ENCODE results near the gene OR52L1.
"Not testable (repeated sequence)": the region's sequence is repeated elsewhere in the genome, so short reads cannot be mapped to it uniquely, and the experiment has no call there.

The OR52L1 gene

GRCh38 chr11:5992604-5993251, 5.9 kb upstream of the OR52L1 start:
- DNase-seq (ENCODE audit: insufficient read length) (no peak), FAIRE-seq (no peak)
- TF ChIP-seq TAF1 (IDR thresholded peaks at IDR 0.05; ENCODE audit: borderline replicate concordance, low read depth, low read length) = no peak
- TF ChIP-seq POLR2A (IDR thresholded peaks at IDR 0.05; ENCODE audit: low read depth, low read length) = no peak
- no peak for TF ChIP-seq POLR2AphosphoS5 (IDR thresholded peaks at IDR 0.05; ENCODE audit: low read depth, low read length)

DNA sequence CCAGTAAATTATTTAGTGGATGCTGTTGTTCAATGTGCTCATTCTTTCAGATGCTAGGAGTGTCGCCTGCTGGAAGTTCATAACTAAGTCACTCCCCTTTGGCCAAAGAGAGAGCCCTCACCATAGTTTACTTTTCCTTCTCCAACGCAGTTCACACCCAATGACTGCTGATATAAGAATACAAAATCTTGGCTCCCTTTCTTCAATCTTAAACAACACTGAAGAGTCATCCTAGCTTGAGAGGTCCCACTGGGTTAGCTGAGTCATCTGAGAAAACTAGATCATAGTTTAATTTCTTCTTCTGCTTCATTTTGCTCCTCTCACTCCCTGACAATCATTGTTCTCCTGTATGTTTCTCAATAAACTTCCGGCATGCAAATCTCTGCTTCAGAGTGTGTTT, 5.4 kb upstream of the OR52L1 start:
- DNase-seq (ENCODE audit: insufficient read length) (no peak), FAIRE-seq (no peak)
- TF ChIP-seq TAF1 (IDR thresholded peaks at IDR 0.05; ENCODE audit: borderline replicate concordance, low read depth, low read length) (no peak), POLR2AphosphoS5 (IDR thresholded peaks at IDR 0.05; ENCODE audit: low read depth, low read length) (no peak), POLR2A (IDR thresholded peaks at IDR 0.05; ENCODE audit: low read depth, low read length) (no peak)

DNA sequence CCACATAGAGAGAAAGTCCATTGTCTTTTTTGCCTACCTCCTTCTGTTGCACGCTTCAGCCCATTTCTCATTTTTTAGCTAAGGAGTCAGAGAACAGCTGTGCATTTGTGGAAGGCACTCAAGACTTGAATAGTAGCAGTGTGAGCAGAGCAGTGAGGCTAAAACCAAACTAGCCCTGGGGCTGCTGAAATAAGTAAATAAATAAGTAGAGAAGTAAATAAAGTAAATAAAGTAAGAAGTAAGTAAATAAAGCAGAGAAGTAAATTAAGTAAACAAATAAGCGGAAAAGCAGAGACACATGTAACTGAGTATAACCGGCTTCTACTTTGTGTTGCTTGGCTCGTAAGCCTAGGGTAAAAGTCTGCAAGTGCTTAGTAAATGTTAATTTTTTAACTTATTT, 2.4 kb upstream of the OR52L1 start:
- FAIRE-seq = no peak

DNA sequence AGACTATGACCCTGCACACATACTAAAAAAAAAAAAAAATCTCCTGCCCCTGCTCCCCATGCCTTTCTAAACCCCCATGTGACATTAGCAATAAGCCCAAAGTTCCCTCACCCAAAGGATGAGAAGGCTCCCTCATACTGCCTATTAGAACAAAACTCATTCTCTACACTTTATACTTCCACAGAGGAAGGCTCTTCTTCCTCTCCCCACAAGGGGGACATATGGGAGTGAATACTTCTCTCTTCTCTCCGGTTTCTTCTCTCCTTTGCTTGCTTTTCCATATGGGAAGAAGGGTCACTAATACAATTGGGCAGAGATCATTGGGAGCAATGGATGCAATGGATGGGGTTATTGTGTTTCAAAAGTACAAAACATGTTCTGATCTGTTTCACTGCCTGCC, 3.3 kb downstream of the OR52L1 start:
- DNase-seq (ENCODE audit: insufficient read length) (no peak), FAIRE-seq (no peak)
- TF ChIP-seq POLR2AphosphoS5 (IDR thresholded peaks at IDR 0.05; ENCODE audit: low read depth, low read length) = no peak
- TF ChIP-seq TAF1 (IDR thresholded peaks at IDR 0.05; ENCODE audit: borderline replicate concordance, low read depth, low read length) = no peak
- TF ChIP-seq POLR2A (IDR thresholded peaks at IDR 0.05; ENCODE audit: low read depth, low read length) = no peak

More for the DNA sequence above, 2.4 kb upstream of the OR52L1 start:
- TF ChIP-seq POLR2AphosphoS5 (IDR thresholded peaks at IDR 0.05; ENCODE audit: low read depth, low read length) (no peak), TAF1 (IDR thresholded peaks at IDR 0.05; ENCODE audit: borderline replicate concordance, low read depth, low read length) (no peak), POLR2A (IDR thresholded peaks at IDR 0.05; ENCODE audit: low read depth, low read length) (no peak)
- no peak for DNase-seq (ENCODE audit: insufficient read length)

DNA sequence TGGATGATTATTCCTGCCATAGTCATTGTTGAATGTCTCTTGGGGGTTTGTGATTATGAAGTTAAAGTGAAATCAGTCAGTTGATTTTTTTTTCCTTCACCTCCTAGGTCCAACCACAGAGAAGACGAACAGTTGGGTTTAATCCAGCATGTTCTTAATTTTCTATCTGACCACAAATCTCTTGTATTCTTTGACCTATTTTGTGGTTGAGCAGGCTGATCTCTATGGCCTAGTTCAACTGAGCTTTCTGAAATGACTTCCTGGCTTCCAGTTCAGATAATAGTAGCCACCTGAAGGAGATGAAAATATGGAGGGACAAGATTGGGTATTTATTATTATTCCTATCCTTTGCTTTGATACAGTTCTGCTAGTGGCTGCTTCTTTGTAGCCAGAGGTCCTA, 13.3 kb downstream of the OR52L1 start:
- no peak for TF ChIP-seq POLR2AphosphoS5 (IDR thresholded peaks at IDR 0.05; ENCODE audit: low read depth, low read length)
- TF ChIP-seq TAF1 (IDR thresholded peaks at IDR 0.05; ENCODE audit: borderline replicate concordance, low read depth, low read length) = no peak
- TF ChIP-seq POLR2A (IDR thresholded peaks at IDR 0.05; ENCODE audit: low read depth, low read length) = no peak
- DNase-seq (ENCODE audit: insufficient read length) (no peak), FAIRE-seq (no peak)

DNA sequence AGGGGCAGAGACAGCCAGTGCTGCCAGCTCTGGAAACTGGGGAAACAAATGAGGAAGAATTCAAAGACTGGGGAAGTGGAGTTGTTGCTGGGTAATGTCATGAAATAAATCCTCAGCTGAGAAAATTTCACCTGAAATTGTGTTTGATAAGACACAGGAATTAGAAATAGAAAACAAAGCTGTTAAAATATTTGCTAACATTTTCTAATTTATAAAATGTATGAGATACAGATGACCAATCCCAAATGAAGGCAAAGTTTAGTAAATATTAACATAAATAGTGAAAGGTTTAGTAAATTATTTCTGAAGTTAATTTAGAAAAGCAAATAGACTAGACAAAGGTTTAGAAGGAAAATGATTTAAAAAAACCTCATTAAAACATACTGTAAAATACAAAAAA, 18.4 kb downstream of the OR52L1 start, which contains the start of gene OR56A5:
Gene OR56A5, minus strand, starts transcription at position 101 of the 400 bp plus-strand sequence. Its CDS starts 0 bp downstream, at position 101.
- TF ChIP-seq POLR2A (IDR thresholded peaks at IDR 0.05; ENCODE audit: low read depth, low read length) (no peak), TAF1 (IDR thresholded peaks at IDR 0.05; ENCODE audit: borderline replicate concordance, low read depth, low read length) (no peak), POLR2AphosphoS5 (IDR thresholded peaks at IDR 0.05; ENCODE audit: low read depth, low read length) (no peak)

GRCh38 chr11:5967708-5968107, 19.1 kb downstream of the OR52L1 start:
- TF ChIP-seq TAF1 (IDR thresholded peaks at IDR 0.05; ENCODE audit: borderline replicate concordance, low read depth, low read length) (no peak), POLR2A (IDR thresholded peaks at IDR 0.05; ENCODE audit: low read depth, low read length) (no peak), POLR2AphosphoS5 (IDR thresholded peaks at IDR 0.05; ENCODE audit: low read depth, low read length) (no peak)
- DNase-seq (ENCODE audit: insufficient read length) (no peak), FAIRE-seq (peak; percentile 33)

More for the DNA sequence above, 18.4 kb downstream of the OR52L1 start, which contains the start of gene OR56A5:
- DNase-seq (ENCODE audit: insufficient read length) = no peak
- no peak for FAIRE-seq

DNA sequence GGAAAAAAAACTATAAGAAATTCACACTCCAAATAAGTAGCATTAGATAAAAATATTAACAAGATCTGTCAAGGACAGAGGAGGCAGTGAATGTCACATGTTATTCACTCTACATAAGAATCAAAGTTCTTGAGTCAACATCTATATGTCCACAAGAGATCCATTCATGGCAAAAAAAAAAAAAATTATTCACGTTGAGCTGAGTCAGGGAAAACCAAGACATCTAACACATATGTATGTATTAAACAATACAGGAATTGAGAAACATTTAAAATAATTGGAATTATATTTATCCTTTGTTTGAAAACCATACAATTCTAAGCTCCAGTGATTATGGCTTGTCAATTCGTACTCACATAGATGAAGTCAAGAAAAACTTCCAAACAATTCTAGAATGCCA, 19.8 kb downstream of the OR52L1 start:
- FAIRE-seq = no peak
- DNase-seq (ENCODE audit: insufficient read length) = no peak
- TF ChIP-seq POLR2A (IDR thresholded peaks at IDR 0.05; ENCODE audit: low read depth, low read length) = no peak
- TF ChIP-seq POLR2AphosphoS5 (IDR thresholded peaks at IDR 0.05; ENCODE audit: low read depth, low read length) = no peak
- TF ChIP-seq TAF1 (IDR thresholded peaks at IDR 0.05; ENCODE audit: borderline replicate concordance, low read depth, low read length) = no peak

GRCh38 chr11:5960704-5961320, 26.0 kb downstream of the OR52L1 start:
- FAIRE-seq; DNase-seq (ENCODE audit: insufficient read length): not testable (repeated sequence)

- DNase-seq (ENCODE audit: insufficient read length) = no peak
- no peak for FAIRE-seq
- TF ChIP-seq POLR2AphosphoS5 (IDR thresholded peaks at IDR 0.05; ENCODE audit: low read depth, low read length) (no peak), TAF1 (IDR thresholded peaks at IDR 0.05; ENCODE audit: borderline replicate concordance, low read depth, low read length) (no peak), POLR2A (IDR thresholded peaks at IDR 0.05; ENCODE audit: low read depth, low read length) (no peak)
Measured at GRCh38 chr11:5955586-5955985, 31.2 kb downstream of the OR52L1 start.

DNA sequence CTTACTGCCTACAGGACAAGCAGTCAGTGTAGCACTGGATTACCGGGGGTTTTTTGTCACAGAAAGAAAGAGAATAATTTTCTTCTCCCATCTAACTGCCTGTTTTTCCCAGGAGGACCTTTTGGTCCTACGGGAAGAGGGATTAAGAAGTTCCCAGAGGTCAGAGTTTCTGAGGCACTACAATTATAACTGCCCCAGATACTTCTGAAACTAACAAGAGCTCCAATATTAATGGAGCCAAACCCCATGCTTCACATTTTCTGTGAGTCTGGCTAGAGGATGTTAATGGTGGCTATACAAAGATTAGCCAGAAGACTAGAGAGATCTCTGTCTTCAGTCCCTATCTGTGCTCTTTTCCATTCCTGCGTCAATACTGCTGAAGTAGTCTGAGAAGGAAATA, 44.8 kb downstream of the OR52L1 start, which contains the start of gene OR56A3:
Gene OR56A3, plus strand, starts transcription at position 301 of the 400 bp plus-strand sequence. CDS start 5,096 bp downstream, outside the sequence.
- TF ChIP-seq TAF1 (IDR thresholded peaks at IDR 0.05; ENCODE audit: borderline replicate concordance, low read depth, low read length) = no peak
- TF ChIP-seq POLR2A (IDR thresholded peaks at IDR 0.05; ENCODE audit: low read depth, low read length) = no peak
- no peak for TF ChIP-seq POLR2AphosphoS5 (IDR thresholded peaks at IDR 0.05; ENCODE audit: low read depth, low read length)
- no peak for FAIRE-seq
- no peak for DNase-seq (ENCODE audit: insufficient read length)

DNA sequence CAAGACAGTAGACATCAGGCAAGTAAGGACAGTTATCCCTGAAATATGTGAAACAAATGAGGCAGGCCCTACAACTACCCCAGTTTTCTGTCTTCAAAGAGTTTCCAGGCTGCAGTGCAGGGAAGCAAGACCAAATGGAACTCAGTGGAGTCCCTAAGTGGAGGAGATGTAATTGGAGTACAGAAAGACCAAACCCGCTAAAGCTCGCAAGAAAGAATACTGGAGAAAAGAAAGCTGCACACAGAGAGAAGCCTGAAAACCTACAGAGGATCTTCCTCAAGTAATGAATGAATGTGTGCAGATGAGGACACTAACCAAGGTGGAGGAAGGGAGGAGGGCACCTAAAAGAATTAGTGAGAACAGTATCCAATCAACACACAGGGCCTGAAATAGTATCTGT, 46.0 kb downstream of the OR52L1 start:
- TF ChIP-seq TAF1 (IDR thresholded peaks at IDR 0.05; ENCODE audit: borderline replicate concordance, low read depth, low read length) = no peak
- no peak for TF ChIP-seq POLR2AphosphoS5 (IDR thresholded peaks at IDR 0.05; ENCODE audit: low read depth, low read length)
- TF ChIP-seq POLR2A (IDR thresholded peaks at IDR 0.05; ENCODE audit: low read depth, low read length) = no peak
- no peak for FAIRE-seq
- DNase-seq (ENCODE audit: insufficient read length) = no peak

Data from GM12892 (cell line).